ENCODE measurements around the gene EFHC1.

- TF ChIP-seq POLR2A (IDR thresholded peaks at IDR 0.05; ENCODE audit: low read depth, low read length) (no peak), POLR2AphosphoS5 (IDR thresholded peaks at IDR 0.05; ENCODE audit: low read depth, low read length) (no peak), TAF1 (IDR thresholded peaks at IDR 0.05; ENCODE audit: borderline replicate concordance, low read depth, low read length) (no peak)
Measured at GRCh38 chr6:52546678-52547077, 126.5 kb downstream of the EFHC1 start.

Data from GM12892 (cell line).